Right ventricle myocardium inferior (tissue), 1 donor: ENCODE data around the gene ORM1. TPM values are rescaled to one million over a fixed set of nuclear protein-coding genes. Genes with fewer than 3 reads are reported as not detected.

Source experiments
- ATAC-seq: fragments of 200-7000 bp; cut with Tn5 transposase; one replicate; pipeline ENCODE4 v1.9.1; 2020; ENCODE audit warnings: mild to moderate bottlenecking, moderate library complexity
- DNase-seq: peaks from one replicate; pipeline ENCODE4 v3.0.0; 2021; ENCODE audit errors: missing footprints
- intact Hi-C: fragments of 100-400 bp; cut with DNase I; formaldehyde crosslinking; loops from one replicate; pipeline ENCODE4 v1.11.0; 2022
- total RNA-seq: library from RNA; stranded (reverse); fragmentation: NEBNext Ultra II Directional; extraction: Animal tissue kit (Norgen Biotek cat#: 25700); gene quantifications from one replicate; pipeline ENCODE4 v1.2.1, GENCODE V29; 2021
- donor health status: DM: no; HTN: yes; CAD: no; lungs with severe emphysema.

The ORM1 gene
- total RNA-seq, 1 donor from 2014 or later: 0.51 TPM

GRCh38 chr9:114302727-114303126 lies 20.2 kb upstream of the ORM1 start:
- intact Hi-C loops: no loop called here
- DNase-seq: no peak
- ATAC-seq: no peak

- DNase-seq (no peak), ATAC-seq (no peak)
- intact Hi-C loops: no loop called here
These were observed 19.3 kb upstream of the ORM1 start for GRCh38 chr9:114303571-114303970.

GRCh38 chr9:114303977-114304376 lies 18.9 kb upstream of the ORM1 start:
- intact Hi-C loops: no loop called here
- ATAC-seq: no peak
- DNase-seq: no peak

DNA sequence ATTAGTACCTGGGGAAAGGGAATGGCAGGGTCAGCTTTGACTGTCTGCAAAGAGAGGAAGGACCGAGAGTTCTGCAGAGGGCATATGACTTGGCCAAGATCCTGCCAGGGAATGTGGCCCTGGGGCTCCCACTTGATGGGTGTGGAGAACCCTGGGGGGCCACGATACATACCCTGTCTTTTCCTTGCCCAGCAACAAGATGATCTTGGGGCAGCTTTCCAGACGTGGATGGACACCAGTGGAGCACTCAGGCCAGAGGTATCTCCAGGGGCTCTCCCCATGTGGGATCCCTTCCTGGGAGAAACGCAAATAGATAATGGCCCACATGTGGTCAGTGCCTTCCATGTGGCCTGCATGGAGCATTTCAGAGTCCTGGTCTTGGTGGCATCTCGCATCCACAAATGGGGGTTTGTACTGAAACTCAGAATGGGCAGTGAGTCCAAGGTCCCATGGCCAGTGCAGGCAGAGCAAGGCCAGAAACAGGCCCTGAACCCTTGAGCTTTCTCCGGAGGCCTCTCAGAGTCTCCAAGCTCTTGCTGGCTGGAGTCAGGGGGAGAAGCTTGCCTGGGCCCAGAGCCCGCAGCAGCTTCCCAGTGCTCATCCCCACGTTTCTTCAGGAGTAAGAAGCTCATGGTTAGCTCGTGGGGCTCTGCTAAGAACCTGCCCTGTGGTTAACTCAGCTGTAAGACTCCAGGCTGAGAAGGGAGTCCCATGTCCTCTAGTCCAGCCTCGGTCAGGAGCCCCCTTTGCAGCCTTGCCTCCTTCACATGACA lies 18.3 kb upstream of the ORM1 start:
- DNase-seq: no peak
- intact Hi-C loops: no loop called here
- ATAC-seq: no peak

DNA sequence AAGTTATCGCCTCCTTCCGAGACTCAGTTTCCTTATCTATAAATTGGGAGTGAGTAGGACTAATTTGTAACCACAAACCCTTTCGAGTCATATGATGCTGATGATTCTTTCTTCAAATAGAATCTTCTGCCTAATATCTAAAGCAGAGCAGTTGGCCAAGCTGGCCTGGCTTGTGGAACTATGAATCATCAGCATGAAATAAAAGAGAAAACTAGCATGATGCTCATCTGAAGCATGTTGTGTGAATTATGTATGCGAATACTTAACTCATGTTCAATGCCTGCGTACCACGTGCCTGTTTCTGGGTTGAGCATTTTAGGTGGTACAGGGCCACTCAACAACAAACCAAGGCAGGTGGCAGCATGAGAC lies 15.0 kb upstream of the ORM1 start:
- DNase-seq (no peak), ATAC-seq (no peak)
- intact Hi-C loops: no loop called here

- intact Hi-C loops: no loop called here
- no peak for DNase-seq
- ATAC-seq: no peak
These were observed 14.4 kb upstream of the ORM1 start for GRCh38 chr9:114308361-114308950.

GRCh38 chr9:114309096-114309495 lies 13.8 kb upstream of the ORM1 start:
- intact Hi-C loops: no loop called here
- no peak for DNase-seq
- no peak for ATAC-seq

DNA sequence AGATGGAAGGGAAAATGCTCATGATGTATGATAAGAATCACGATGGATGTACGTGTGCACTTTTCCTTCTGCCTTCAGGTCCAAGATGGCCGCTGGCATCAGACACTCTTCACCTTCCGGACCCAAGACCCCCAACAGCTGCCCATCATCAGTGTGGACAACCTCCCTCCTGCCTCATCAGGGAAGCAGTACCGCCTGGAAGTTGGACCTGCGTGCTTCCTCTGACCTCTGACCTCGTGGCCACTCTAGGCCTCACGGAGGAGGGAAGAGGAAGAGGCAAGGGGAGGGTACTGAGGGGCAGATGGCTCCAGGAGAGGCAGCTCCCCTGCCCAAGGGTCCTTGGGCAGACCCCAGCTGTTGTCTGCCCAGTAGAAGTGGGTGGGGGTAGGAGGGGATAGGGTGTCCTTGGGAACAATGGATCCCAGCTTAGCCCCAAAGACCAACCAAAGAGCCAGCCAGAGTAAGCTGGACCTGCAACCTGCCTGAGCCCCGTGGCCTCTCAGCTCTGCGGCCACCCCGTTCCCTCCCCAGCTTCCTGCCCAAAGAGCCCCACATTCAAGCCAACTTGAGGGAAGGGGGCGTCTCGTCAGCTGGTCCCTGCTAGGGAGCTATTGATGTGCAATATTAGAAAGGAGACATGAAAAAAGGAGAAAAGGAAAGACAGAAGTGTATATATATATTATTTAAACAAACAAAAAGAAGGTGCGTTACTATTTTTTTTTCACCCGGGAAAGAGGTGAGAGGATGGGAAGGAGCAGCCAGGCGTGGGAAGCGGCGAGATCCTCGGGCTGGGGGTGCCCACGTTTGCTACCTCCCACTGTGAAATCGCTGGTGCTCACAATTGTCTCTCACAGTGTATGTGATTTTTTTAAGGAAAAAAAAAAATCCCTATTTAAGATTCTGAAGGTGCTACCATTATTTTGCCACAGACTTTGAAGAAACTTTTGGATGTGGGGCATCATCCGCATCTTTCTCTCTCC lies 12.1 kb upstream of the ORM1 start:
- intact Hi-C loops: no loop called here
- ATAC-seq: no peak
- no peak for DNase-seq

DNA sequence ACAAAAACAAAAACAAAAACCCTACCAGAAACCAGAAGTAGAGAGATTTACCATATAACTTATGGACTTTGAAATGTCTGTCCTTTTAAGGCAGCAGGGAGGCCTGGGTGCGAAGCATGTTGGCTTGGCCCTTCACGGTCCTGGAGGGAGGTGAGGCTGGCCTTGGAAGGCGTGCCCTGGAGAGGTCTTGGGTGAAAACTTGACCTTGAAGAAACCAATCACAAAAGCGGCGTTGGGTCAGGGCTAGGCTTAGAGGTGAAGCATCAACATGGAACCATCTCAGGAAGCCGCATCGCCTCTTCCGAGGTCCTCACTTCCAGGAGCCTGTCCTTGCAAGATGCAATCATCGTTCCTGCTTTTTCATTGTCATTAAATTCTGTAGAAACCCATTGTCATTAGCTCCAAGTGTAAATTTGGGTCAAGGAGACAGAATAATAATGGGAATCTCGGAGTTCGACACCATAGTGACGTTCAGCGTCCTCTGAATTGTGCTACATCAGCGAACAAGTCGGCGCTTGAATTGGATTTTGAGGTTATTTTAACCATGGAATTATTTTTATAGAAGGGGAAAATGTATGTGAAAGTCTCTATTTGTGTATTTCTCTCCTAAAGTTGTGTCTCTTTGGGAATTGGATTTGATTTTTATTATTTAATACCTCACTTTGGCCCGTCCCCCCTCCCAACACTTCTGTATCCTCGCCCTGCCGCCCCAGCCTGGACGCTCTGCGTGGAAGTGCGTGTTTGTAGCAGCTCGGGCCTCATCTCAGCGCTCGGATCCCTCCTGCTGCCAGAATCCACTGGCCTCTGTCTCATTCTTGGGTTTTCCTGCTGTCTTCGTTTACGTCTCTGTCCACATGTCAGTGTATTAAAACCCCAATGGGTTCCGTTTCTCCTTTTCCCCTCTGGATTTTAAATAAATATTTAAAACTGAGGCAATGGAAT lies 11.1 kb upstream of the ORM1 start:
- DNase-seq: no peak
- no peak for ATAC-seq
- intact Hi-C loops: no loop called here

DNA sequence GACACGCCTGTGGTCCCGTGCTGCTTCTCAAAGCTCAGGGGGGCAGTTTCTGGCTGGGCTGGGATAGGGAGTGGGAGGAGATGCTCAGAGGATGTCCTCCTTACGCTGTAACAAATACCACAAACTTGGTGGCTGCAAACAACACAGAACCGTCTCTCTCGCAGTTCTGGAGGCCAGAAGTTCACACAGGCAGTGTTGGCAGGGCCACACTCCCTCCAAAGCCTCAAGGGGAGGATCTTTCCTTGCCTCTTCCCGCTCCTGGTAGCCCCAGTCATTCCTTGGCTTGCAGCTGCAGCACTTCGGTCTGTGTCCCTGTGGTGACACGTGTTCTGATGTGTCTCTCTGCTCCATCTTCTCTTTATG lies 10.4 kb upstream of the ORM1 start:
- ATAC-seq: no peak
- DNase-seq: no peak
- intact Hi-C loops: no loop called here

DNA sequence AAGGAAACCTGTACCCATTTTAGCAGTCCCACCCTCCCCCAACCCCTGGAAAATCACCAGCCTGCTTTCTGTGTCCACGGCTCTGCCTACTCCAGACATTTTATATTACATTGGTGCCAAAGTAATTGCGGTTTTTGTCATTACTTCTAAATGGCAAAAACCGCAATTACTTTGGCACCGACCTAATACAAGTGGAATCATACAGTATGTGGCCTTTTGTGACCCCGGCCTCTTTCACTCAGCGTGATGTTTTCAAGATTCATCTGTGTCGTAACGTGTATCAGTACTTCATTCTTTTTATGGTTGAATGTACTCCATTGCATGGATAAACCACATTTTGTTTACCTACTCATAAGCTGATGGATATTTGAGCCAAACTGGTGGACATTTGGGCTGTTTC lies 9.7 kb upstream of the ORM1 start:
- ATAC-seq: no peak
- intact Hi-C loops: no loop called here
- no peak for DNase-seq

GRCh38 chr9:114314256-114314867 lies 8.5 kb upstream of the ORM1 start:
- intact Hi-C loops: no loop called here
- no peak for DNase-seq
- ATAC-seq: no peak

DNA sequence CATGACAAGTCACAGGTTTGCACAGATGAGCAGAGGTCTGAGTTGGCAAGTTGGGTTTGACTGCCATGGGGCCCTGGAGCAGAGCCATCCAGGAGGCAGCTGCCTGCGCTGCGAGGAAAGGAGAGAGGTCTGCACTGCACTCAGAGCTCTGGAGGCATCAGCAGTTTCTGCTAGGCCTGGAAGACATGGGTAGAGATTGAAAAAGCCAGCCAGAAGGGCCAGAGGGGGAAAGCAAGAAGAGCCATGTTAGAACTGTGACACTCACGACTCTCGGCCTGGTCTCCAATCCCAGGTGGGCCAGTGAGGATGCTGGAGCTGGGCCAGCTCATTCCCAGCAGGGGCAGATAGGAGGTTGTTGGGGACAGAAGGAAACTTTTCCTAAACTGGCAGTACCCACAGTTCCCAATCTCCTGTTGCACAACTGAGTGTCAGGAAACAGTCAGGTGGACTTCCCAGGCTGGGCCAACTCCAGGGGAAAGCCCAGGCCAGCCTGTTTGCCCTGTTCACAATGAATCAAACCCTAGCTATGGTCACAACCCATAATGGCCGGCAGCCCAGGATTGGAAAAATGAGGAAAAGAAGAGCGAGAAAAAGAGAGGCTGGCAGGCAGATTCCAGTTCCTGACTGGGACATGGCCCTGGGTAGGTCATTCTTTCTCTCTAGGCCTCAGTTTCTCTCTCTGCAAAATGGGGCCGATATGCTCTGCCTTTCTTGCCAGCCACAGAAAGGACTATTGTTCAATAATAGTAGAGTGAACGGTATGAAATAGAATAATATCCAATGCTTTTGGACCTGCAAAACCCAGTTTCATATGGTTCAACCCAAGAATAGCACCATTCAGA lies 7.8 kb upstream of the ORM1 start:
- ATAC-seq: no peak
- no peak for DNase-seq
- intact Hi-C loops: no loop called here

DNA sequence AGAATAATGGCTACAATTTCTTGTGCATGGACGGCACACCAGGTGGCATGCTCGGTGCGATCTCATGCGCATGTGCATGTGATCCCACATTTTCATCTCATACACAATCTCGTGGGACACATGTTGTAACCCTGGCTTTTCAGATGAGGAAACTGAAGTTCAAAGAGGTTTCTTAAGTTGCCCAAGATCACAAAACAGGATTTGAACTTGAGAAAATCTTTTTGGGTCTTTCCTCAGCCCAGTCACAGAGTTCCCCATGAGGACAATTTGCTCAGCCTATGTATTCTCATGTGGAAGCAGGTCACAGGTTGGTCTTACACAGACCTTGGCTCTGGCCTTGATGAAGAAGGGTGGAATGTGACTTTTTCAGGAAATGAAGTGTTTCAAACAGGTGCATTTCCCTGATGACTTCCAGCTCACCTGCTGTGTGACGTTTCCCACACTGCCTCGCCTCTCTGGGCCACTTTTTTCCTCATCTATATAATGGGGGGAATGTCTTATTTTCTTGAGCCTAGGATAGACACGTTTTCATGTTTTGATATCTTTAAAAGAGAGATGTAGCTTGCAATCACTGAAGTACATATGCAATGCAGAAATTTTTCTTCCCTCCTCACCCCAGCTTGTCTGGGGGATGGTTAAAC lies 7.1 kb upstream of the ORM1 start:
- intact Hi-C loops: no loop called here
- DNase-seq (no peak), ATAC-seq (no peak)

GRCh38 chr9:114316605-114317230 lies 6.2 kb upstream of the ORM1 start:
- ATAC-seq (no peak), DNase-seq (no peak)
- intact Hi-C loops: no loop called here

- intact Hi-C loops: no loop called here
These were observed 5.1 kb upstream of the ORM1 start for GRCh38 chr9:114317665-114318357.

More at GRCh38 chr9:114317665-114318357, 5.1 kb upstream of the ORM1 start:
- ATAC-seq (no peak), DNase-seq (no peak)
